Activated naive CD4-positive, alpha-beta T cell treated with anti-CD3 and anti-CD28 coated beads for 36 hours (primary cell): Measurements from ENCODE around the gene IFI30. TPM values are rescaled to one million over a fixed set of nuclear protein-coding genes. Genes with fewer than 3 reads are reported as not detected.
A peak's percentile ranks its signal among the peaks of the same experiment; 100 is the strongest.

Experiments used
- CTCF ChIA-PET: fragments of 350-600 bp; sonication (Branson Sonifier 250); formaldehyde crosslinking; loops from one replicate; lab custom pipeline; 2021; ENCODE audit warnings: antibody characterized with exemption; lab: Charles Lee
- DNase-seq: peaks from one replicate; pipeline ENCODE4 v3.0.0-alpha.2; 2020
- H3K27ac Mint-ChIP-seq: one replicate; pipeline ENCODE4 v1.8.0; 2021; ENCODE audit warnings: mild to moderate bottlenecking, mixed read lengths
- H3K27me3 Mint-ChIP-seq: one replicate; pipeline ENCODE4 v1.8.0; 2021; ENCODE audit warnings: low read depth, mixed read lengths
- H3K36me3 Mint-ChIP-seq: one replicate; pipeline ENCODE4 v1.8.0; 2021; ENCODE audit warnings: low read depth, mixed read lengths
- H3K4me1 Mint-ChIP-seq: one replicate; pipeline ENCODE4 v1.8.0; 2021; ENCODE audit warnings: low read depth, mixed read lengths
- H3K4me3 Mint-ChIP-seq: one replicate; pipeline ENCODE4 v1.8.0; 2021; ENCODE audit warnings: mild to moderate bottlenecking, moderate library complexity, mixed read lengths
- H3K9me3 Mint-ChIP-seq: one replicate; pipeline ENCODE4 v1.8.0; 2021; ENCODE audit warnings: mixed read lengths
- intact Hi-C: fragments of 100-400 bp; cut with micrococcal nuclease; formaldehyde crosslinking; loops from one replicate; pipeline ENCODE4 v1.15.1; 2023
- total RNA-seq, 2 experiments: library from RNA; stranded (reverse); gene quantifications; one replicate each; pipeline ENCODE4 v1.2.3, GENCODE V29; 2021

IFI30 gene
- total RNA-seq, 2 experiments from 2014 or later, result 19.0 to 20.8 TPM

DNA sequence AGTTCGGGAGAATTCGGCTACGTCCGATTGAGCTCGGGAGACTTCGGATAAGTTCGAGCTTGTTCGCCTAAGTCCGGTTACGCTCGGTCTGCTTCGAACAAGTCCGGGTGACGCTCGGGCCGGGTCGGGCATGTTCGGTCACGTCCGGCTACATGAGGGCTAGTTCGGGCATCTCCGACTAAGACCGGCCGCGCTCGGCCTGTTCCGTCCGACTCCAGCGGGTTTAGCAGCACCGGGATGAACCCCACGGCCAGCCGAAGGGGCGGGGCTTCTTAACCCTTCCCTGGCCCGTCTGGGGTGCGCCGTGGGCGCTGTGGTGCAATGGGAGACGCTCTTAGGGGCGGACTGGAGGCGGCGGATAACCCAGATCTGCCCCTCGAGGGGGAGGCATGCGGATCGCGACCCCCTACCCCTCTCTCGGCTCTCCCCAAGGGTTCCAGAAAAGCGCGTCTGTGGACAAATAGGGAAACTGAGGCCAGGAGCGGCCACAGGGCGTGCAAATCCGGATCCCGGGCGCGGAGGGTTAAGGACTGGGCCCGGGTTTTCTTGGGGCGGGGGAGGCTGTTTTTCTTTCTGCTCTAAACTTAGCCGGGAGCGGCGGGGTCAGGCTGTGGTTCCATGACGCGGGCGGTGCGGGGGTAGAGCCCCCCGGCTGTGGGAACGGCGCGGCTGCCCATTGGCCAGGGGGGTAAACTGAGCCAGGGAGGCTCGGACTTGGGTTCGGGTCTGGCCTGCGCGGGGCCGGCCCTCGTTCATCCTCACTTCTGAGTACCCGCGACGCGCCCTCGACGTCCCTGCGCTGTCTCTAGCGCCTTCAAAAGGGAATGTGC is 51.1 kb downstream of the IFI30 start:
- Mint-ChIP-seq H3K9me3 (no peaks in the 10 kb centered on the region), H3K27me3 (peaks cover 58% of the 10 kb centered on the region), H3K27ac (no peak overlapping the region), H3K4me1 (peaks cover 27% of the 10 kb centered on the region), H3K4me3 (peak overlapping the region; percentile 76), H3K36me3 (no peaks in the 10 kb centered on the region)
- CTCF ChIA-PET, result interaction anchor here (0.6 to 1.5 kb wide), 10 partner anchors 8 to 163 kb away, joined by 3 to 7 read pairs (median 4); partner anchors contain the start of gene MPV17L2
- DNase-seq, result peak; percentile 97
- intact Hi-C loops, result loop anchor here (1.0 to 2.0 kb wide), 2 partner anchors 20 to 32 kb away; partner anchors contain the start of genes MPV17L2 and RAB3A

DNA sequence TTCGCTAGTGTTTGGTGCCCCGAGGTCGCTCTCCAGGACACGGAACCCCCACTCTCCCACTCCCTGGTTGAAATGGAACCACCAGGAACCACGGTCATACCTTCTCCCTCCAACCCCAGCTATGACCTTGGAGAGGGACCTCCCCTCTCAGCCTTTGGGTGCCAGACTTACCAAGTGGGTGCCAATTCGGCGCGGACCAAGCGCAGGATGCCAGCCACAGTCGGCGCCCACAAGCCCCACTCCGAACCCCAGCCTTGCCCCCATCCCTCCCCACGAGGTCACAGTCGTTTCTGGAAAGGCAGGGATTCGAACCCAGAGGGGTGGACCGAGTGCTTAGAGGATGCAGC is 51.7 kb downstream of the IFI30 start:
- intact Hi-C loops, result loop anchor here (2.0 kb wide), 1 partner anchor 33 kb away; the partner anchor contains the start of gene MPV17L2
- Mint-ChIP-seq H3K27ac (no peak overlapping the region), H3K4me3 (peak overlapping the region; percentile 8), H3K36me3 (no peaks in the 10 kb centered on the region), H3K4me1 (peaks cover 27% of the 10 kb centered on the region), H3K27me3 (peaks cover 62% of the 10 kb centered on the region), H3K9me3 (no peaks in the 10 kb centered on the region)
- DNase-seq, result no peak
- CTCF ChIA-PET, result interaction anchor here (1.4 kb wide), 1 partner anchor 103 kb away, joined by 7 read pairs; no protein-coding TSS in a partner anchor

DNA sequence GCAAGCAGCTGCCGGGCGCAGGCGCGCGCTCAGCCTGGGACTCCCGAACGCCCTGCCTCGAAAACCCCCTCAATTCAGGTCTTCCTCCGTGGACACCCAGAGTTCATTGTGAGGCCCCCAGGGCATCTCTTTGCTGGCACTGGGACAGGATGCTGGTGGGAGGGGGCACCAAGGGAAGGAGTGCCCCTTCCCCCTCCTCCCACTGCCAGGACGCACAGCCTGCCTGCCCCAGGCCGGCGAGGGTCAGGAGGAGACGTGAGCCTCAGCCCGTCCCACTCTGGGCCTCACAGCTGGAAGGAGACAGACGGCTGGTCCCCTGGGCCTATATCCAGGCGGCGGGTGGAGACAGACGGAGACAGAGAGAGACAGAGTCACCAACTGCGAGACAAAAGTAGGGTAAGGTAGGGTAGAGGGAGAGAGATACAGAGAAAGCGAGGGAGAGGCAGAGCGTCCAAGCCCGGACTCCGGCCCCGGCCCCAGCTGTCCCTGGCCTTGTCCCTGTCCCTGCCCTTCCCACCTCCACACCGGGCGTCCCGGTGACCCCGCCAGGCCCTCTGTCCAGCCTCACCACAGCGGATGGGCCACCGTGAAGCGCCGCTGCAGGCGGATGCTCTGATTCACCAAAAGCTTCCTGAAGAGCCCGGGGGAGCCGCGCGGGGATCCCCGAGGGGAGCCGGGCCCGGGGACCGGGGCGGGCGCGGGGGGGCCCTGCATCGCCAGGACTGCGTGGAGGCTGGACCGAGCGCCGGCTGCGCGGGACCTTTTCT is 52.3 kb downstream of the IFI30 start, which contains the start of gene PDE4C:
PDE4C (minus strand) TSS at position 737 of the 767 bp plus-strand sequence; CDS start at position 714, 23 bp downstream.
- CTCF ChIA-PET, result no interaction called here
- no peak for DNase-seq
- Mint-ChIP-seq H3K9me3 (no peaks in the 10 kb centered on the region), H3K27ac (no peak within 1 kb of the TSS), H3K4me1 (peaks cover 27% of the 10 kb centered on the region), H3K27me3 (peaks cover 64% of the 10 kb centered on the region), H3K36me3 (no peaks in the 10 kb centered on the region), H3K4me3 (peak within 1 kb of the TSS; percentile 32)
- intact Hi-C loops, result loop anchor here (2.0 kb wide), 1 partner anchor 33 kb away; the partner anchor contains the start of gene MPV17L2

- peaks cover 25% of the 10 kb centered on the region for H3K4me1 Mint-ChIP-seq
- no peak overlapping the region for H3K27ac Mint-ChIP-seq
- no peak overlapping the region for H3K4me3 Mint-ChIP-seq
- H3K9me3 Mint-ChIP-seq, result no peaks in the 10 kb centered on the region
- CTCF ChIA-PET, result no interaction called here
- intact Hi-C loops, result no loop called here
- peaks cover 62% of the 10 kb centered on the region for H3K27me3 Mint-ChIP-seq
- no peaks in the 10 kb centered on the region for H3K36me3 Mint-ChIP-seq
- DNase-seq, result no peak
Measured at GRCh38 chr19:18226956-18227780, 53.6 kb downstream of the IFI30 start.

Other genes starting within 250 kb of the IFI30 start
- gene CCDC124, start 240.8 kb upstream of the IFI30 start, total RNA-seq, result 100 to 1,000 TPM; 107 to 118 TPM
- under 1 TPM; 0.21 to 0.30 TPM for gene KCNN1, start 206.7 kb upstream of the IFI30 start, total RNA-seq
- 10 to 100 TPM; 17.7 to 19.0 TPM for gene ARRDC2, start 165.6 kb upstream of the IFI30 start, total RNA-seq
- gene IL12RB1, start 86.9 kb upstream of the IFI30 start, total RNA-seq, result 10 to 100 TPM; 10.1 to 14.4 TPM
- gene MAST3, start 76.0 kb upstream of the IFI30 start, total RNA-seq, result 10 to 100 TPM; 12.8 to 13.5 TPM
- 10 to 100 TPM; 16.1 to 16.3 TPM for gene PIK3R2, start 20.6 kb upstream of the IFI30 start, total RNA-seq
- gene MPV17L2, start 19.4 kb downstream of the IFI30 start, total RNA-seq, result 1 to 10 TPM; 6.3 to 6.5 TPM
- gene RAB3A, start 30.2 kb downstream of the IFI30 start, total RNA-seq, result 1 to 10 TPM; 3.8 to 6.0 TPM
- gene PDE4C, start 52.6 kb downstream of the IFI30 start, total RNA-seq, result under 1 TPM in 1 of 2 experiments, not detected in 1; 0.10 TPM
- gene IQCN, start 100.6 kb downstream of the IFI30 start, total RNA-seq, result under 1 TPM in 1 of 2 experiments, not detected in 1; 0.19 TPM
- gene JUND, start 107.8 kb downstream of the IFI30 start, total RNA-seq, result 100 to 1,000 TPM in 1 of 2 experiments, 10 to 100 TPM in 1; 87.9 to 105 TPM
- 100 to 1,000 TPM; 439 to 451 TPM for gene LSM4, start 149.3 kb downstream of the IFI30 start, total RNA-seq
- gene PGPEP1, start 166.8 kb downstream of the IFI30 start, total RNA-seq, result 10 to 100 TPM; 14.4 to 15.6 TPM
- gene GDF15, start 212.3 kb downstream of the IFI30 start, total RNA-seq, result under 1 TPM in 1 of 2 experiments, not detected in 1; 0.20 TPM
- gene LRRC25, start 223.8 kb downstream of the IFI30 start, total RNA-seq, result not detected
- 10 to 100 TPM; 62.6 to 71.4 TPM for gene SSBP4, start 245.6 kb downstream of the IFI30 start, total RNA-seq